ENCODE measurements around the gene GUCY1A1.

GUCY1A1 gene

DNA sequence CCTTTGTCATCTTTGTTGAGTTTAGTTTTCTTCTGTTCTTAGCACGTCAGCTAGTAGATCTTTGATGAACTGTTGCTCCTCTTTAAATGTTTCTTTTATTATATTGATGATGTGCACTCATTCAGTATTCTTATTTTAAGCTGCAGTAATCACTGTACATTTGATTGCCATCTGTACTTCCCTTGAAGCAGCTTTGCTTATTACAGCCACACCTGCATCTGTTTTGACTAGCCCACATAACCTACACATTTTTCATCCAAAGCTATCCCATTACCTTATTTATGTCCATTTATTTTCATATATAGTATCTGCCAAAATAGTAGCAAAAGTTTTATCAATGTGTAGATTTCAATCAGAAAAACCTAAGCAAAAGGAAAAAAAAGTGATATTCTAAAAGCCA, 68.3 kb downstream of the GUCY1A1 start:
- DNase-seq (ENCODE audit: low spot score) = no peak
- no peak for FAIRE-seq

DNA sequence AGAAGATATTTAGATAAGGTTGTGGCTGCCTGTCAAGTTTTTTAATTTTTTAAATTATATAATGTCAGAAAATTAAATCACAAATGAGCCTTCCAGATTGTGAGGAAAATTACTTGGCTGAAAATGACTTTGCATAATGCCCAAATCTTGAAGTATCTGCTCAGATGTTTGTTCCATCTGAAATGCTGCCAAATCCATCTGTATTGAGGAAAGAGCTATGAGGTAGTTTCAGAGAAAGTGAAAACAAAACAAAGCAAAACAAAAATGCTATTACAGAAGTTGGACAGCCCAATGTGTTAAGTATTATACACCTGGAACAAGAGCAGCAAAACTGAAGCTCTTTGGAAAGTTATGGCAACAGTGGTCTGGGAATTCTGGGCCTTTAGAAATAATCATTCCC, 68.8 kb downstream of the GUCY1A1 start:
- no peak for DNase-seq (ENCODE audit: low spot score)
- no peak for FAIRE-seq

DNA sequence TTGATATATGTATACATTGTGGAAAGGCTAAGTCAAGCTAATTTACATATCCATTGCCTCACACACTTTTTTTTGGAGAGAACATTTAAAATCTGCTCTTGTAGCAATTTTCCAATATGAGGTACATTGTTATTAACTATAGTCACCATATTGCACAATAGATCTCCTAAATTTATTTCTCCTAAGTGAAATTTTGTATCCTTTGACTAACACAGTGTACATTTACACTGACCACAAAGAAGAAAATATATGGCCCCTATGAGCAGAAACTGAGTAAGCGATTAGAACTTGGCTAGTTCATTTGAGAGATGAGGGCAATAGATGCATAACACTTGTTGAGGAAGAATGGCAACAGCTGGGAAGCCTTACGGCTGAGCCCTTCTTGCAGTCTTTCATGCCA, 71.9 kb downstream of the GUCY1A1 start:
- no peak for DNase-seq (ENCODE audit: low spot score)

DNA sequence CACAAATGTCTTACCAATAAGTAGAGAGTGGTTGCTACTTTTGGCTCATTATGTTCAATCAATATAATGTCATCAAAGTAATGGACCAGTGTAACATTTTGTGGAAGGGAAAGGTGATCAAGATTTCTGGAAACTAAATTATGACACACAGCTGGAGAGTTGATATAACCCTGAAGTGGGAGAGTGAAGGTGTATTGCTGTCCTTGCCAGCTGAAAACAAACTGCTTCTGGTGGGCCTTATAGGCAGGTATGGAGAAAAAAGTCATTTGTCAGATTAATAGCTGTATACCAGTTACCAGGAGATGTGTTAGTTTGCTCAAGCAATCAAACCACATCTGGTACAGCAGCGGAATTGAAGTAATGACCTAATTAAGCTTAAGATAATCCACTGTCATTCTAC, 74.9 kb downstream of the GUCY1A1 start:
- no peak for DNase-seq (ENCODE audit: low spot score)
- FAIRE-seq = no peak

More for the DNA sequence above, 71.9 kb downstream of the GUCY1A1 start:
- FAIRE-seq = no peak

GRCh38 chr4:155742310-155743015, 75.8 kb downstream of the GUCY1A1 start:
- no peak for DNase-seq (ENCODE audit: low spot score)
- FAIRE-seq = no peak

GRCh38 chr4:155745984-155746383, 79.3 kb downstream of the GUCY1A1 start:
- peak; percentile 90 for FAIRE-seq

GRCh38 chr4:155748039-155748438, 81.4 kb downstream of the GUCY1A1 start:
- DNase-seq (ENCODE audit: low spot score) (no peak), FAIRE-seq (no peak)

More at GRCh38 chr4:155745984-155746383, 79.3 kb downstream of the GUCY1A1 start:
- peak; percentile 73 for DNase-seq (ENCODE audit: low spot score)

DNA sequence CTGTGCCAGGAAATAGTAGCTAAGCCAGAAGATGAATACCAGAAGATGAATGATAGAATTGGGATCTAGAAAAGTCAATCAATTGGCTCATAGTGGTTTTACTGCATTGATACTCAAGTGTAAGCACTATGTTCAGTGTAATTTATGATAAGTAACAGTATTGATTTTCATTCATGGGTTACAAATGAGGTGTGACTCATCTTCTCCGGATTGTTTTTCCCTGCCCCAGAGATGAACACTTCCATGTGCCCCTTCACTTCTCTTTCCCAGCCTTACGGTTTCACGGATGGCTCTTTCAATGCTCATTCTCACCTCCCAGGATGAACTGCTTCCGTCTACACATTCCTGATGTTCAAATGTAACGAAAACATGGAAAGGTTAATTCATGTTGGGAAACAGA, 82.4 kb downstream of the GUCY1A1 start:
- DNase-seq (ENCODE audit: low spot score) (no peak), FAIRE-seq (no peak)

- DNase-seq (ENCODE audit: low spot score) = no peak
- FAIRE-seq = no peak
These were observed 84.9 kb downstream of the GUCY1A1 start for GRCh38 chr4:155751569-155751968.

DNA sequence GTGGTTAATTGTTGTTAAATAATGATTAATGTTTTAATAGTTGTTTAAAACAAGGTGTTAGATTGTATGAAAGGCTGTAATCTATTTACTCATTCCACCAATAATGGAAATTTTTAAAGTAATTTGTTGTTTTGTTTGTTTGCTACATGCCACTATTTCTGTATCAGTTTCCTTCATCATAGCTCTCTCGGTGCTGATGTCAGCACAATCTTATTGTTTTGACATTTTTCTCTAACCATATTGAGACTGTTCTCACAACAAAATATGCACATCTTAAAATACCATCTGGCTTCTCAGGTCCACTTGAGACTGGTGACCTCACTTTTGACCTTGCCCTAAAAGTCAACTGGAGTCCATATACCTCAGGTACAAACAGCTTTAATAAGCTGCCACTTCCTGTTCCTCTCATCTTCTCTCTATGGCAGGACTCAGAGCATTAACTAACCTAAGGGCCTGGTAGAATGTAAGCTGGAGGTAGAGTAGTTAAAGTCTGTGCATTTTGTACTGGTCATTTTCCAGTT, 91.2 kb downstream of the GUCY1A1 start:
- DNase-seq (ENCODE audit: low spot score) (no peak), FAIRE-seq (no peak)

- DNase-seq (ENCODE audit: low spot score) (peak; percentile 84), FAIRE-seq (peak; percentile 73)
These were observed 92.1 kb downstream of the GUCY1A1 start, which contains the start of gene GUCY1B1 for GRCh38 chr4:155758481-155759371. Gene GUCY1B1, plus strand, starts transcription at chr4:155759021. Its CDS starts 120 bp downstream, at chr4:155759141.

DNA sequence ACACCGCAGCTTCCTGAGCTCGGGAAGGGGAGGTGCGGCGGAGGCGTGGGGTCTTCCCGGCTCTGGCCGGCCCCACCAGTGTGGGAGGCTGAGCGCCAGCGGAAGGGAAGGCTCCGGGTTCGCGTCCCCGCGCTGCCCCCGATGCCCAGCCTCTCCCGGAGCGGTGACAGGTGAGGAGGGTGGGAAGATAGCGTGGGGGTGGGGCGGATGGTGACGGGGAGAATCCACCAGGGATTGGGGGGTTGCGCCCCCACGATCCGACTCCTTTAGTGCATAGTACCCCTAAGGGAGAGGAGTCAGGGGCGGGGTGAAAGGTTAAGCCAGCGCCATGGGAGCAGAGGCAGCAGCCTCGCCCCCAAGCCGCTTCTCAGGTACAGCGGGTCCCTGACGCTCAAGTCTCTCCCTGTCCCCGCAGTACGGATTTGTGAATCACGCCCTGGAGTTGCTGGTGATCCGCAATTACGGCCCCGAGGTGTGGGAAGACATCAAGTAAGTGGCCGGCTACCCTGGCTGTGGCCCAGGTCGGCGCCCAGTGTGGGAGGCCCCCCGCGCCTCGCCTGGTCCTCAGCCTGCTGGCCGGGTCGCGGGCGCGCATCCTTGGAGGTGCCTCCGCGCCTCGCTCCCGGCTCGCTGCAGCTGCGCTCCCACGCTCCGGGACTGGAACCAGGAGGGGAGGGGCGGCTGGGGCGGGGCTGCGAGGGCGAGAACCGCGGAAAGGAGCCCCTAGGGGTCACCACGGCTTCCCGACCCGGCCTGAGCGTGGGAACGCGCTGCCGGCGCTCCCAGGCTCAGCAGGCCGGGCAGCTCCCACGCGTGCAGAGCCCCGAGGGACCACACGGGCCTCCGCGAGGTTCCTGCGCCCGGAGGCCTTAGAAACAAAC, 93.0 kb downstream of the GUCY1A1 start:
- FAIRE-seq (no peak), DNase-seq (ENCODE audit: low spot score) (peak; percentile 6)

GRCh38 chr4:155761047-155761446, 94.4 kb downstream of the GUCY1A1 start:
- FAIRE-seq (no peak), DNase-seq (ENCODE audit: low spot score) (no peak)

DNA sequence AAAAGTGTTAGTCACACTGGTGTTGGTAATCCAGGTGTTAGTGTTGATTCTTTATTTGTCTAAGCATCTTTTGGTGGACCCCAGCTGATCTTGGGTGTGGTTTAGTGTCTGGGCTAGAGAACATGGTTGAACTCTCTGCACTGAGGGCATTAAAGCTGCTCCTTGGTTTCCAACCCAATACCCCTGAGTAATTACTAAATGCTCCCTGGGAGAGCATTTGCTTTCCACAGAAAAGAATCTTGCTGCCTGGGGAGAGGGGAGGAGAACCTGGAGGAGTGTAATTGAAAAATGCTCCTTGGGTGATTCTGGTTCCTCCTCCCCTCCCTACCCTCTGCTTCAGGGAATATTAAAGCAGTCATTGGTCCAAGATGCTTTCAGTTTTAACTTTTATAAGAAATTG, 95.3 kb downstream of the GUCY1A1 start:
- peak; percentile 70 for FAIRE-seq
- DNase-seq (ENCODE audit: low spot score) = peak; percentile 6

GRCh38 chr4:155762334-155762733, 95.7 kb downstream of the GUCY1A1 start:
- FAIRE-seq (no peak), DNase-seq (ENCODE audit: low spot score) (no peak)

DNA sequence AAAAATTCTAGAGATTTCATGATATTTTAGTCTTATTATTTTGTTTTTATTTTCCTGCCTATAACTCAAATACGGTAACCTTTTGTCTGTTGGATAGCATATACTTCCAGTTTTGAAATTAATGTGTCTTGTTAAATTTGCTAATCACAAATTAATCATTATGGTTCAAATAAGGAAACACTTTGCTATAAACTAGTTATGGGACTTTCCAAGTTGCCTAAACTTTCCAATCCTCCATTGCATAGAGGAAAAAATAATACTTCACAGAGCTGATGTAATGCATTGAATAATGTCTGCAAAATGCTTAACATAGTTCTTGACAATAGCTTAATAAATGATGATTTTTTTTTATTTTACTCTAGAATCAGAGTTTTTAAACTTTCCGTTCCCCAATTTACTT, 96.9 kb downstream of the GUCY1A1 start:
- DNase-seq (ENCODE audit: low spot score) (no peak), FAIRE-seq (no peak)

GRCh38 chr4:155765149-155765548, 98.5 kb downstream of the GUCY1A1 start:
- no peak for FAIRE-seq

DNA sequence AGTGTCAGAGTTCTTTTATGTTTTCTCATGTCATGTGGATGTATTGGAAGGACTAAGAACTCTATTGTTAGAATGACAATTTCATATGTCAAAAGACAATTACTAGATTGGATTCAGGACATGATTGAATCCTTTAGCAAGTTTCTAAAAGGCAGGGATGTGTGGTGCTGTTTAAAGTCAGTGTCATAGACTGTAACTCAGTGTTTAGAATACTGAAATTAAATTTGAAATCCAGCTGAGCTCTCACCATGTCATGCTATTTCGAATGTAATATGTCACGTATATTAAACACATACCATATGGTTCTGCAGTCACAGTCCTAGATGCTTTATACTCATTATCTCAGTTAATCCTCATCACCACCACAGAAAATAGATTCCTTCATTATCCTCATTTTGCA, 100.0 kb downstream of the GUCY1A1 start:
- FAIRE-seq (no peak), DNase-seq (ENCODE audit: low spot score) (no peak)

More at GRCh38 chr4:155765149-155765548, 98.5 kb downstream of the GUCY1A1 start:
- DNase-seq (ENCODE audit: low spot score) = no peak

- no peak for FAIRE-seq
- no peak for DNase-seq (ENCODE audit: low spot score)
These were observed 101.7 kb downstream of the GUCY1A1 start for GRCh38 chr4:155768370-155768769.

DNA sequence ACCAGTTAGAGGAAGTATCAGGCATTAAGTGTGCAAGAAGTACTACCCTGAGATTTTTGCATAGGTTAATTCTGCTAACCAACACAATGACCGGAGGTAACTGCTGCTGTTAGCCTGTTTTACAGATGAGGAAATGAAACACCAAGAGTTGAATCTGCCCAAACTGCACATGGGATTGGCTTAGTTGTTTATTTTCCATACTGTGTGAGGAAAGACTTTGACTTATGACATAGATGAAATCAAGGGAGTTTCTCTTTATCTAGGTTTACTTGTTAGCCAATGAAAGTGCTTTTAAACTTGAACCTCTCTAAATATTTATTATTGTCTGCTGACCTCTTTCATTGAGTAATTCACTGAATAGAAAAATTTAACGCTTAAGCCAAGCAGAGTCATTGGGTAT, 102.4 kb downstream of the GUCY1A1 start:
- FAIRE-seq (no peak), DNase-seq (ENCODE audit: low spot score) (no peak)

All from RCC 7860 (cell line).